ENCODE data around the gene IQCB1. TPM values are rescaled to one million over a fixed set of nuclear protein-coding genes. Genes with fewer than 3 reads are reported as not detected.
A peak's percentile ranks its signal among the peaks of the same experiment; 100 is the strongest.

IQCB1 gene
- total and polyA plus RNA-seq, 9 of the 15 experiments (the other 6 are each of a cell fraction or from before 2014, with no cell fraction given) = 21.1 to 38.1 (median 27.5) TPM

DNA sequence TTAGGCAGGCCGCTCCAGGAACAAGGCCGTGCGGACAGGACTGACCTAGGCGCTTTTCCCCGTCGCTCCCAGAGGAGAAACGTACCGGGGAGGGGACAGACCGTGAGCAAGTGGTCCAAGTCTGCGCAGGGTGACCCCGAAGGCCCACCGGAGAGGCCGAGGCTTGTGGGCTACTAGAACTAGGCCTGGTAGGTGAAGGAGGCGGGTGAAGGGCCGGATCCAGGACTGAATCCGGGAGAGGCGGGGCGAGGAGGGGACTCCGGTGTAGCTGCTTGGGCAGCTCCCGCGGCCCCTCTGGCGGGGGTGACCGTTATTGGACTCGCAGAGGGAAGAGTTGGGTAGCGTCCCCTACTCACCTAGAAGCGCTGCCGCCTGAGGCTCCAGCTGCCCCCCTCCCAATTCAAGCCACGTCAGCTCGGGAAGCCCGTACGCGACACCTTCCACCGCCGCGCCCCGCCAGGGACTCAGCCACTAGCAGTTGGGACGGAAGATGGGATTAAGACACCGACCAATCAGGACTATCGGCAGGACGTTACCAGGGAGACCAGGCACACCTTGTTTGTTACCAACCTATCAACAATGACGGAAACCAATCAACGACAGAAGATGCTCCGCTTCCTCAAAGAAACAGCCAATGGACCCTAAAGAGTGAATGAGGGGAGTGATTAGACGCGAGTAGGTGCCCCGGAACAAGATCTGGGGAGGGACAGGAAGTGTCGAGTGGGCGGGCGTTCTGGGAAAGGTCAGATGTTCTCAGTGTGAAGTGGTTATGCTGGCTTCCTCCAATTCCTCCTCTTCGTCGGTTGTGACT is 85.4 kb downstream of the IQCB1 start, which contains the start of gene GOLGB1 (continued):
- TF ChIP-seq, protein P1, sequence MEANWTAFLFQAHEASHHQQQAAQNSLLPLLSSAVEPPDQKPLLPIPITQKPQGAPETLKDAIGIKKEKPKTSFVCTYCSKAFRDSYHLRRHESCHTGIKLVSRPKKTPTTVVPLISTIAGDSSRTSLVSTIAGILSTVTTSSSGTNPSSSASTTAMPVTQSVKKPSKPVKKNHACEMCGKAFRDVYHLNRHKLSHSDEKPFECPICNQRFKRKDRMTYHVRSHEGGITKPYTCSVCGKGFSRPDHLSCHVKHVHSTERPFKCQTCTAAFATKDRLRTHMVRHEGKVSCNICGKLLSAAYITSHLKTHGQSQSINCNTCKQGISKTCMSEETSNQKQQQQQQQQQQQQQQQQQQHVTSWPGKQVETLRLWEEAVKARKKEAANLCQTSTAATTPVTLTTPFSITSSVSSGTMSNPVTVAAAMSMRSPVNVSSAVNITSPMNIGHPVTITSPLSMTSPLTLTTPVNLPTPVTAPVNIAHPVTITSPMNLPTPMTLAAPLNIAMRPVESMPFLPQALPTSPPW (CRISPR knock-in tag; IDR thresholded peaks at IDR 0.05) = peak; percentile 80
- TF ChIP-seq SMAD2 (IDR thresholded peaks at IDR 0.05; ENCODE audit: low read depth, low read length) (no peak), JUN (IDR thresholded peaks at IDR 0.05; ENCODE audit: borderline replicate concordance, low read depth, low read length) (no peak), JUN (CRISPR knock-in tag; IDR thresholded peaks at IDR 0.05; ENCODE audit: borderline replicate concordance) (no peak), YBX1 (IDR thresholded peaks at IDR 0.05) (no peak), NCOA1 (IDR thresholded peaks at IDR 0.05; ENCODE audit: low read depth) (no peak), SIRT6 (IDR thresholded peaks at IDR 0.05; ENCODE audit: low read depth, low read length) (no peak), ZNF24 (IDR thresholded peaks at IDR 0.05) (no peak), FIP1L1 (IDR thresholded peaks at IDR 0.05; ENCODE audit: low read depth, low read length, poor library complexity, severe bottlenecking) (no peak), RBM25 (IDR thresholded peaks at IDR 0.05; ENCODE audit: low read depth, low read length, severe bottlenecking) (peak; percentile 88), ZKSCAN1 (IDR thresholded peaks at IDR 0.05; ENCODE audit: low read depth, low read length) (no peak), NCOR1 (IDR thresholded peaks at IDR 0.05) (no peak), ETV5 (CRISPR knock-in tag; IDR thresholded peaks at IDR 0.05; ENCODE audit: low read depth) (0 out of 2 replicates have a peak, but pooled peaks have one; percentile 18), RFX5 (IDR thresholded peaks at IDR 0.05; ENCODE audit: low read depth, low read length) (peak; percentile 79), SPI1 (IDR thresholded peaks at IDR 0.05; ENCODE audit: borderline replicate concordance, low read depth, low read length) (peak; percentile 54; the same call in 1 of the 2 replicates), CEBPG (CRISPR knock-in tag; IDR thresholded peaks at IDR 0.05) (no peak), CEBPG (tag; conservative IDR thresholded peaks at IDR 0.05 in 1 of 2, IDR thresholded peaks at IDR 0.05 in 1 of 2) (no peak), KDM2B (CRISPR knock-in tag; IDR thresholded peaks at IDR 0.05) (no peak)
- TF ChIP-seq, protein P2, sequence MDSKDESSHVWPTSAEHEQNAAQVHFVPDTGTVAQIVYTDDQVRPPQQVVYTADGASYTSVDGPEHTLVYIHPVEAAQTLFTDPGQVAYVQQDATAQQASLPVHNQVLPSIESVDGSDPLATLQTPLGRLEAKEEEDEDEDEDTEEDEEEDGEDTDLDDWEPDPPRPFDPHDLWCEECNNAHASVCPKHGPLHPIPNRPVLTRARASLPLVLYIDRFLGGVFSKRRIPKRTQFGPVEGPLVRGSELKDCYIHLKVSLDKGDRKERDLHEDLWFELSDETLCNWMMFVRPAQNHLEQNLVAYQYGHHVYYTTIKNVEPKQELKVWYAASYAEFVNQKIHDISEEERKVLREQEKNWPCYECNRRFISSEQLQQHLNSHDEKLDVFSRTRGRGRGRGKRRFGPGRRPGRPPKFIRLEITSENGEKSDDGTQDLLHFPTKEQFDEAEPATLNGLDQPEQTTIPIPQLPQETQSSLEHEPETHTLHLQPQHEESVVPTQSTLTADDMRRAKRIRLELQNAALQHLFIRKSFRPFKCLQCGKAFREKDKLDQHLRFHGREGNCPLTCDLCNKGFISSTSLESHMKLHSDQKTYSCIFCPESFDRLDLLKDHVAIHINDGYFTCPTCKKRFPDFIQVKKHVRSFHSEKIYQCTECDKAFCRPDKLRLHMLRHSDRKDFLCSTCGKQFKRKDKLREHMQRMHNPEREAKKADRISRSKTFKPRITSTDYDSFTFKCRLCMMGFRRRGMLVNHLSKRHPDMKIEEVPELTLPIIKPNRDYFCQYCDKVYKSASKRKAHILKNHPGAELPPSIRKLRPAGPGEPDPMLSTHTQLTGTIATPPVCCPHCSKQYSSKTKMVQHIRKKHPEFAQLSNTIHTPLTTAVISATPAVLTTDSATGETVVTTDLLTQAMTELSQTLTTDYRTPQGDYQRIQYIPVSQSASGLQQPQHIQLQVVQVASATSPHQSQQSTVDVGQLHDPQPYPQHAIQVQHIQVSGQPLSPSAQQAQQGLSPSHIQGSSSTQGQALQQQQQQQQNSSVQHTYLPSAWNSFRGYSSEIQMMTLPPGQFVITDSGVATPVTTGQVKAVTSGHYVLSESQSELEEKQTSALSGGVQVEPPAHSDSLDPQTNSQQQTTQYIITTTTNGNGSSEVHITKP (IDR thresholded peaks at IDR 0.05; ENCODE audit: partially characterized antibody) = no peak
- TF ChIP-seq, protein P3, sequence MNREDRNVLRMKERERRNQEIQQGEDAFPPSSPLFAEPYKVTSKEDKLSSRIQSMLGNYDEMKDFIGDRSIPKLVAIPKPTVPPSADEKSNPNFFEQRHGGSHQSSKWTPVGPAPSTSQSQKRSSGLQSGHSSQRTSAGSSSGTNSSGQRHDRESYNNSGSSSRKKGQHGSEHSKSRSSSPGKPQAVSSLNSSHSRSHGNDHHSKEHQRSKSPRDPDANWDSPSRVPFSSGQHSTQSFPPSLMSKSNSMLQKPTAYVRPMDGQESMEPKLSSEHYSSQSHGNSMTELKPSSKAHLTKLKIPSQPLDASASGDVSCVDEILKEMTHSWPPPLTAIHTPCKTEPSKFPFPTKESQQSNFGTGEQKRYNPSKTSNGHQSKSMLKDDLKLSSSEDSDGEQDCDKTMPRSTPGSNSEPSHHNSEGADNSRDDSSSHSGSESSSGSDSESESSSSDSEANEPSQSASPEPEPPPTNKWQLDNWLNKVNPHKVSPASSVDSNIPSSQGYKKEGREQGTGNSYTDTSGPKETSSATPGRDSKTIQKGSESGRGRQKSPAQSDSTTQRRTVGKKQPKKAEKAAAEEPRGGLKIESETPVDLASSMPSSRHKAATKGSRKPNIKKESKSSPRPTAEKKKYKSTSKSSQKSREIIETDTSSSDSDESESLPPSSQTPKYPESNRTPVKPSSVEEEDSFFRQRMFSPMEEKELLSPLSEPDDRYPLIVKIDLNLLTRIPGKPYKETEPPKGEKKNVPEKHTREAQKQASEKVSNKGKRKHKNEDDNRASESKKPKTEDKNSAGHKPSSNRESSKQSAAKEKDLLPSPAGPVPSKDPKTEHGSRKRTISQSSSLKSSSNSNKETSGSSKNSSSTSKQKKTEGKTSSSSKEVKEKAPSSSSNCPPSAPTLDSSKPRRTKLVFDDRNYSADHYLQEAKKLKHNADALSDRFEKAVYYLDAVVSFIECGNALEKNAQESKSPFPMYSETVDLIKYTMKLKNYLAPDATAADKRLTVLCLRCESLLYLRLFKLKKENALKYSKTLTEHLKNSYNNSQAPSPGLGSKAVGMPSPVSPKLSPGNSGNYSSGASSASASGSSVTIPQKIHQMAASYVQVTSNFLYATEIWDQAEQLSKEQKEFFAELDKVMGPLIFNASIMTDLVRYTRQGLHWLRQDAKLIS (CRISPR knock-in tag; IDR thresholded peaks at IDR 0.05) = no peak

Measured in K562 (cell line).